HT-29 (cell line): Measurements from ENCODE around the gene CCNK. TPM values are rescaled to one million over a fixed set of nuclear protein-coding genes. Genes with fewer than 3 reads are reported as not detected.

Source experiments
- DNase-seq: peaks from one replicate; pipeline ENCODE4 v3.0.0-alpha.2; 2015; ENCODE audit warnings: low spot score
- total RNA-seq: library from RNA; depleted of rRNA; stranded (reverse); fragments of >200 nt; shearing (Covaris generic); gene quantifications from 2 replicates; pipeline ENCODE4 v1.2.3, GENCODE V29; 2014; rRNA removed

The CCNK gene
- total RNA-seq, result 7.1 and 12.4 TPM in 2 replicates

DNA sequence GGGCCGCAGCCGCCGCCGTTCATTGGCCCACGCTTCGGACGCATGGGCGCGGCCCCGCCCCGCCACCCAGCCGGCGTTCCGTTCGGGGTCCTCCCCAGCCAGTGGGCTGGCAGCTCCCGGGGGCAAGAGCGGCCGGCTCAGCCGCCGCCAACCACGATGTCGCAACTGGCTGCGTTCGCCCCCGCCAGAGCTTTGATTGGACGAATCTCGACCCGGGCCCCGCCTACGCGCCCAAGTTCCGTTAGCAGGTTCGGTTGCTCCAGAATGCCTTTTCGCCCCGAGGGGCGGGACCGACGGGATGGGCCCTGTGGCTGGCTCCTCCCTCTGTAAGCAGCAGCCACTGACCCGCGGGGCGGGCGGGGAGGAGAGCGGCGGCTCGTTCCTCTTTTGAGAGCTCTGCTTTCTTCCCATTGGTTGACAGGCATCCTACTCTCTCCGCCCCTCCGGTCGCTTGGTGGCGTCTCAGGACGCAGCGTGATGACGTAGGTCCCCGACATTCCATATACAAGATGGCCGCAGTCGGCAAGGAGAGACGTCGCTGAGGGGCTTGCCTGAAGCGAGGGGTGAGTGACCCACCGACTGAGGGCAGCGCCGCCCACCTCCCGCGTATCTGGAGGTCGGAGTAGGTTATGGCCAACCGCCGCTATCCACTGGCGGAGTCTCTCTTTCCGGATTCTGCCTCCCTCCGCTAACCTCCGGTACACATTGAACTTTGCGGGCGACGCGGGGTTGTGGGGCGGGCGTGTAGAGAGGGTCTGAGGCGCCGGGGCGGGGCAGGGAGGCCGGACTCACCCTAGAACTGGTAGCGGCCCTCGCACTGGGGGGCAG lies at the start of gene CCNK:
CCNK (plus strand) TSS at position 493 of the 828 bp plus-strand sequence. CDS start 11,269 bp downstream, outside the sequence.
- peak; percentile 97 for DNase-seq

DNA sequence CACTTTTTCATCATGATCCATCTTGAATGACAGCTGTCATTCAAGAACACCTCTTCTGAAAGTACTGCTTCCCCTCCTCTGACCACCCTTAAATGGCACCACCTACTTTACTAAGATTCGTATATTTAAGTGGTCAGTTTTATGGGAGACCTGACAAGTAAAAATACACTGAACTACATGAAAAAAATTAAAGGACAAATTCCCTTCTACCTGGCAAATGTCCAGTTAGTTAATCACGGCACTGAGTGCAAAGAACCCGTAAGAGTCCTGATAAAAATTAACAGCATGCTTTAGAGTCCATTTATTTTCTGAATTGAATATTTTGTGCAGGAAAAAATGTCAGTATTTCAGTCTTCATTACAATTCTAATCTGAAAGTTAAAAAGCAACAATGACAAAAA lies 49.2 kb upstream of the CCNK start:
- DNase-seq, result no peak

DNA sequence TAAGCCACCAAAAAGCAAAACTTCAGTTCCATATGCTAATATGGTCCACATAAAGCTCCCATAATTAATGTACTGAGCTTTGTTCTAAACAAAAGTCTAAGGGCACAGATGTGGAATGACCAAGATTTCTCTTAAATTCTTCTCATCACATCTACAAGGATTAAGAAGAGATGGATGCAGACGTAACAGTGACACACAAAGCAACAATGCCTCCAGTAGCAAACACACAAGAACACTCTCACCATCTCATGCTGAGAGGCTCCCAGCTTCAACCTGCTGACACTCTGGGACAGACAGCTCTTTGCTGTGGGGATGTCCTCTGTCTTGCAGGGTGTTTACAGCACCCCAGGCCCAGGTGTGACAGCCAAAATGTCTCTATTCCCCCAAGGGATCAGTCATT lies 48.7 kb upstream of the CCNK start:
- no peak for DNase-seq

DNA sequence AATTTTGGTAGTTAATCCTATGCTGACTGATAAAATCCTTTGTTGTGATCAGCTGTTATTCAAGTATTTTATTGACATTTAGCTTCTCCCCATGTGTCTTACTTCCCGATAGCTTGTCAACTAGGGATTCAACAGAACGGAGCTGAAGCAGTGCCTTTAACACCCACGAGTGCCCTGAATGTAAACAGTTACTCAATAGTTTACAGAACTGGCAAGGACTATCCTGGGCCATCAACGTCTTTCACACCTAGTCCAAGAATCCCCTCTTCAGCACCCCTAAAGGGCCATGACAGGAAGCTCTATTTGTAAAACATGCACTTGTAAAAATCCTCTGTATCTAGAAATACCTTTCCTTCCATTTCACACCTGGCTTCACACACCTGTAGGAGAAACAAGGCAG lies 45.9 kb upstream of the CCNK start:
- no peak for DNase-seq

- DNase-seq, result no peak
These were observed 44.7 kb upstream of the CCNK start for GRCh38 chr14:99436247-99437180.

GRCh38 chr14:99437706-99438105 lies 43.5 kb upstream of the CCNK start:
- DNase-seq, result no peak

- DNase-seq, result no peak
These were observed 40.9 kb upstream of the CCNK start for GRCh38 chr14:99440278-99440677.

DNA sequence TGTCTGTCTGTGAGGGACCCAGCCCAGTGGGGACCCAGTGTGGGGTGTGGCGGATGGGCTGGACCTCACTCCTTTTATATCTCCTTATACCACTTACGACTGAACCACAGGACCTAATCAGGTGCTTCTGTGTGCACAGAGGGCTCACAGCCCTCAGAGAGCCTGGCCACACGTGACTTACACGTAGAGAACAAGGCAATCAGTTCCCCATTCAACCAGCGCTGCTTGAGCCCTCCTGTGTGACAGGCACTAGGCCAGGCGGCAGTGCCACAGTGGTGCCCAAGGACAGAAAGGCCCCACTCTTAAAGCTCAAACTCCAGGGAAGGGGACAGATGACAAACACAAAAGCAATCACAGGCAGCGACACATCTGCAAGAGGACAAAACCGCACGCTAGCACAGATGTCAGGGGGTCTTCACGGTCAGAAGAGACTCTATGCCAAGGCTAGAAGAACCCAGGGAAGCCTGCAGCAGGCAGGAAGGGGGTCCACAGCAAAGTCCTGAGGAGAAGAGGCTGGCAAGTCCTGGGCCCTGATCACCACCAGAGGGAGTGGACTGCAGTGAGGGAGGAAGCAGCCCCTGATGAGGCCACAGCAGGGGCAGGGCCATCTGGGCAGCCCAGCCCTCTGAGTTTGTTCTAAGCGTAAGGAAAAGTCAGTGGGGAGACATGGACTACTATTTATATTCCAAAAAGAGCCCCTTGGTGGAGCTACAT lies 39.9 kb upstream of the CCNK start:
- DNase-seq, result no peak

DNA sequence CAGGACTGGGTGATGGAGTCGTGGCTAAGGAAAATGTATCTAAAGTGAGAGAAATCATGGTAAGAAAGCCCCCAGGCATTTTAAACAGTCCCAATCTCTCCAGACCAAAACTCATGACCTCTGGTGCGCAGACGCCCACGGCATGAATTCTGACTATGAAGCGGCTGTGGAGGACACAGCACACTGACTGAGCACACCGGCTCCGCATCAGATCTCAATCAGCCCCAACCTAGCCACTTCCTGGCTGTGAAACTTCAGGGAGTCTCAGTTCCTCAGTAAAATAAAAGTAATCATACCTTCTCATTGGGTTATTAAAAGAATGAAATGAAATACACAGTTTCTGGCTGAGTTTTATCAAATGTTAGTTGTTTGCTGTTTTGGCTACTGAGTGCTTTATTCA lies 39.3 kb upstream of the CCNK start:
- DNase-seq, result no peak

- no peak for DNase-seq
These were observed 35.3 kb upstream of the CCNK start for GRCh38 chr14:99445931-99446330.

DNA sequence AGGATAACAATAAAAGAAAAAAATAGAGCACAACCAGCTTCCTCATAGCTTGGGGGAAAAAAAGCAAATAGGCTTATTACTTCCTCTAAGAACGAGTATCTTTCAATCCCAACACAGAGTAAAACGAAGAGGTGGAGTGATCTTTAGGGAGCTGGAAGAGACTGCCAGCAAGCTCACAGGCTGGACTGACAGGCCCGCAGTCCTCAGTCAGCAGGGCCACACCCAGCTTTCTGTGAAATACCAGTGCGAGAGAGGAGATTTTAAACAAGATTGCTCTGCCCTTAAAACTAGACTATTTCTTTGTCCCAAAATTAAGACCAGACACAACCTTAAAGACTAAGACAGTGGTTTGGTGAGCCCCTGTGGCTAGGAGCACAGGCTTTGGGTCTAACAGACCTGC lies 33.5 kb upstream of the CCNK start:
- no peak for DNase-seq

DNA sequence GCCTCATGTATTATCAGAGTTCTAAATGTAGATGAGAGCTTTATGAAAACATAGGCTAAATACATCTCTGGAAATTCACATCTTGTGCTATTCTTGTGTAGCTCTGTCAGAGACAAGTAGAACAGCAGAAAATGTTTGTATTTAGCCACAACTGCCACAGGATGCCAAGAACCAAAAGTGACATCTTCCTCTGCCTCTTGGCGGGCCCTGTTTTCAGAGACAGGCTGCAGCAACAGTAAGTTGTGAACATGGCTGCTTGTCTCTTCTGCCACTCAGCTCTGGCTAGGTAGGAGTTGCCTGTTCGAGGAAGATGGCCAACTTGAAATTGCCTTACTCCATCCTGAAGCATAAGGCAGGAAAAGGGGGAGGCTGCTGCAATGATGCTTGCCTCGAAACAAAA lies 30.9 kb upstream of the CCNK start:
- no peak for DNase-seq

DNA sequence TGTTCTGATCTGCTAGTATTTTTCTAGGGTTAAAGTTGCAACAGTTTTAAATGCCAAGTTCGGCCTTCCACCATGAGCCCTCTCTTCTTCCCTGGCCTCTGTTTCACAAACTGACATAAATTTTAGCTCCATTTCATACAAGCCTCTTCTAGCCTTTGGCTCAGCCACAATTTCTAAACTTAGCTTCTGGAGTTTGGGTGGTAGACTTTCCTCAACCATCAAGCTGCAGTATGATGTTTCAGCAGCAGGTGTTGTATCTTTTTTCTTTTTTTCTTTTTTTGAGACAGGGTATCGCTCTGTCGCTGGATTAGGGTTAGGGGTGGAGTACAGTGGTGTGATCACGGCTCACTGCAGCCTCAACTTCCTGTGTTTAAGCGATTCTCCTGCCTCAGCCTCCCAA lies 30.0 kb upstream of the CCNK start:
- DNase-seq, result no peak

GRCh38 chr14:99452968-99453367 lies 28.2 kb upstream of the CCNK start:
- no peak for DNase-seq

- no peak for DNase-seq
These were observed 27.0 kb upstream of the CCNK start for GRCh38 chr14:99454246-99454645.

GRCh38 chr14:99459481-99460100 lies 21.6 kb upstream of the CCNK start:
- no peak for DNase-seq

DNA sequence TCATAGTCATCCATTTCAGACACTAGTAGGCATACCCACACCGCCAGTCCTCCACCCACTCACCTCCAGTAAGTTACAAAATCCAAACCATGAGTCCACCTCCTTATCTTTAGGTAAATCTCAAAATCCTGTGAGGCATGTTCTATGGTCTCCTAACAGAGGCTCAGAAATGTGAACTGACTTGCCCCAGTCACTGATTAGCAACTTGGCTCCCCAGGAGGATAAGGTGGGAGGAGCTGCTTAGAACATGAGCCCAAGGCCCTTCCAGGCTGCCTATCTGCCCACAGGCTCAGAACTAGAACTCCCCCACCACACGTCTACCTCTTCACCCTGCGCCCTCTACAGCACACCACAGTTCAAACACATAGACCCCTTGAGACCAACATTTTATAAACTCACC lies 20.4 kb upstream of the CCNK start:
- DNase-seq, result no peak

- DNase-seq, result no peak
These were observed 19.7 kb upstream of the CCNK start for GRCh38 chr14:99461411-99462085.

DNA sequence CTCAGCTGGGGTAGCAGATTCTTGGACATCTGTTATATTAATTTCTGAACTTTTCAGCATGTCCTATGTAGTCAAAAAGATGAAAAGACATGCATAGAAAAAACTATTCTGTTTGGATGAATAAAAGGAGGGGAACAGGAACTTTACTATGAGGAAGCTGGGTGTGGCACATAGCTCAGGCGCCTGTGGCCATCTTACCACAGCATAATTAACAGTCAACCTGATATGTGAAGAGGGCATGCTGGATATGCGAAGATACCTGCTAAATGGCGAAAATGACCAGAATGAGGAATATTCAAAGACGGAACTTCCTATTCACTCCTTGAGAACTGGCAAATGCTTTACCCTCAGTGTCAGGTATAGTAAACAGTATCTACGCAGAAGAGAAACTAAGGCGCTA lies 19.0 kb upstream of the CCNK start:
- DNase-seq, result no peak

DNA sequence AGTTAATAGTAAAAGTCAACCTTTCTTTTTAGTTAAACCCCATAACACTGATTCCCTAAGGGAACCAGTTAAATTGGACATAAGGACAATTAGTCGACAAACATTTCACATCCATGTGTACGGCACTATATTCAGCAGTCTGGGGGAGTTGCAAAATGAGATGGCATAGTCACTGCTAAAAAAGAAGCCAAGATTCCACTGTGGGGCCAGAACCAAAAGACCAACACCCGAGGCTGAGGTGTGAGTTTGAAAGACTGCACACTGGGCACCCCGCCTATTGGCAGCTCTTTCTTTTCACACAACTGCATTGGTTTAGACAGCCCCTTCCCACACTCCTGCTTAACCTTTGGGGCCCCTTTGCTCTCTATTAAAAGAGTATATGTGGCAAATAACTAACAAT lies 17.2 kb upstream of the CCNK start:
- DNase-seq, result no peak

DNA sequence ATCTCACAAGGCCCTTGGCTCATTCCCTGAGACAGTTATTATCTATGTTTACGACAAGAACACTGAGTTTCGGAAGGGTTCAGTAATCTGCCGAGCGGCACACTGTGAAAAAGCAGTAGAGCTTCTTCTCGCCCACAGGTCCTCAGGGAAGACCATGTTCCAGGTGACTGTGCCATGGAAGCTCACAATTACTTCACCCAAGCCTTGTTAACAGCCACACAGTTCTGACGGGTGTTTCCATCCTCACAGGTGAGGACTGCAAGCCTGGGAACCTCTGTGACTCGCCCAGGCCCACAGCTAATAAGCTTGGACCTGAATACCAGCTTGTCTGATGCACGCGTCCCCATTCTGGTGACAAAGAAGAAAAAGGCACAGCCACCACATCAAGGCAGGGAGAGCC lies 15.9 kb upstream of the CCNK start:
- no peak for DNase-seq
